MCF 10A (cell line): Measurements from ENCODE around the gene CACNA2D3. TPM values are rescaled to one million over a fixed set of nuclear protein-coding genes. Genes with fewer than 3 reads are reported as not detected.

Source experiments
- BruUV-seq: library from RNA; stranded (reverse); fragments of 400-500 nt; replicated peaks from 2 replicates; lab custom pipeline; 2021; lab: Mats Ljungman, UMichigan
- CTCF ChIA-PET: fragments of 300-600 bp; sonication (Branson Sonifier 250); formaldehyde crosslinking; extraction: SDS; loops from one replicate; lab custom pipeline; 2021; ENCODE audit warnings: antibody characterized with exemption, inconsistent platforms; lab: Yijun Ruan, JAX
- POLR2A ChIA-PET: fragments of 300-600, 350-650 bp; sonication (Branson Sonifier 250); formaldehyde crosslinking; extraction: SDS; loops from one replicate; lab custom pipeline; 2020; ENCODE audit warnings: antibody characterized with exemption, inconsistent platforms; lab: Yijun Ruan, JAX
- DNase-seq: peaks from one replicate; pipeline ENCODE4 v3.0.0-alpha.2; 2018; ENCODE audit not compliant: unreplicated experiment
- H3K27ac Mint-ChIP-seq: one replicate; pipeline ENCODE4 v1.8.0; 2022; ENCODE audit warnings: mild to moderate bottlenecking, low read depth, mixed read lengths; ENCODE audit not compliant: unreplicated experiment
- H3K27me3 Mint-ChIP-seq: one replicate; pipeline ENCODE4 v1.8.0; 2022; ENCODE audit warnings: mixed read lengths; ENCODE audit not compliant: insufficient read depth, unreplicated experiment
- H3K36me3 Mint-ChIP-seq: one replicate; pipeline ENCODE4 v1.8.0; 2022; ENCODE audit warnings: mild to moderate bottlenecking, moderate library complexity, mixed read lengths; ENCODE audit not compliant: insufficient read depth, unreplicated experiment
- H3K4me1 Mint-ChIP-seq: one replicate; pipeline ENCODE4 v1.8.0; 2022; ENCODE audit warnings: mixed read lengths; ENCODE audit not compliant: insufficient read depth, unreplicated experiment
- H3K4me3 Mint-ChIP-seq: one replicate; pipeline ENCODE4 v1.8.0; 2022; ENCODE audit warnings: mild to moderate bottlenecking, moderate library complexity, mixed read lengths; ENCODE audit not compliant: unreplicated experiment
- H3K9me3 Mint-ChIP-seq: one replicate; pipeline ENCODE4 v1.8.0; 2022; ENCODE audit warnings: mixed read lengths; ENCODE audit not compliant: unreplicated experiment
- CTCF ChIP-seq: fragments of 200-600 bp; IDR thresholded peaks from one replicate; pipeline ENCODE4 v1.8.0; 2022; ENCODE audit warnings: antibody characterized with exemption, mild to moderate bottlenecking; ENCODE audit not compliant: unreplicated experiment
- intact Hi-C: fragments of 100-400 bp; cut with micrococcal nuclease; formaldehyde crosslinking; loops from 2 replicates; pipeline ENCODE4 v1.14.1; 2022
- total RNA-seq: library from RNA; stranded (reverse); gene quantifications from 2 replicates; pipeline ENCODE4 v1.2.3, GENCODE V29; 2022

The CACNA2D3 gene
- total RNA-seq, 1 experiment from 2014 or later: 2.3 TPM

GRCh38 chr3:54543446-54543845 lies 421.1 kb downstream of the CACNA2D3 start:
- no TSS peak for BruUV-seq
- H3K9me3 Mint-ChIP-seq: no peaks in the 10 kb centered on the region
- H3K36me3 Mint-ChIP-seq: no peaks in the 10 kb centered on the region
- H3K27me3 Mint-ChIP-seq: no peaks in the 10 kb centered on the region
- POLR2A ChIA-PET: no interaction called here
- no peak for TF ChIP-seq CTCF
- CTCF ChIA-PET: interaction anchor here (0.9 kb wide), 1 partner anchor 605 kb away, joined by 3 read pairs; no protein-coding TSS in a partner anchor
- intact Hi-C loops: no loop called here
- H3K4me1 Mint-ChIP-seq: no peaks in the 10 kb centered on the region
- DNase-seq: no peak
- no peak overlapping the region for H3K27ac Mint-ChIP-seq
- H3K4me3 Mint-ChIP-seq: no peak overlapping the region

- no peak overlapping the region for H3K4me3 Mint-ChIP-seq
- no peaks in the 10 kb centered on the region for H3K36me3 Mint-ChIP-seq
- BruUV-seq: no TSS peak
- H3K27me3 Mint-ChIP-seq: no peaks in the 10 kb centered on the region
- no peak for DNase-seq
- H3K27ac Mint-ChIP-seq: no peak overlapping the region
- CTCF ChIA-PET: interaction anchor here (0.7 kb wide), 1 partner anchor 11 kb away, joined by 4 read pairs; no protein-coding TSS in a partner anchor
- no peaks in the 10 kb centered on the region for H3K4me1 Mint-ChIP-seq
- no peak for TF ChIP-seq CTCF
- POLR2A ChIA-PET: no interaction called here
- no peaks in the 10 kb centered on the region for H3K9me3 Mint-ChIP-seq
- intact Hi-C loops: no loop called here
Observed at GRCh38 chr3:54547051-54547450, 424.7 kb downstream of the CACNA2D3 start.

GRCh38 chr3:54547846-54548245 lies 425.5 kb downstream of the CACNA2D3 start:
- ChIA-PET POLR2A (no interaction called here), CTCF (interaction anchor here (0.6 kb wide), 1 partner anchor 548 kb away, joined by 3 read pairs; no protein-coding TSS in a partner anchor)
- intact Hi-C loops: no loop called here
- no peak overlapping the region for H3K27ac Mint-ChIP-seq
- DNase-seq: no peak
- H3K4me3 Mint-ChIP-seq: no peak overlapping the region
- H3K27me3 Mint-ChIP-seq: no peaks in the 10 kb centered on the region
- TF ChIP-seq CTCF: no peak
- H3K36me3 Mint-ChIP-seq: no peaks in the 10 kb centered on the region
- no peaks in the 10 kb centered on the region for H3K4me1 Mint-ChIP-seq
- BruUV-seq: no TSS peak
- H3K9me3 Mint-ChIP-seq: no peaks in the 10 kb centered on the region

- no TSS peak for BruUV-seq
- CTCF ChIA-PET: interaction anchor here (0.7 kb wide), 1 partner anchor 42 kb away, joined by 3 read pairs; no protein-coding TSS in a partner anchor
- POLR2A ChIA-PET: no interaction called here
- H3K4me3 Mint-ChIP-seq: no peak overlapping the region
- no peak for TF ChIP-seq CTCF
- H3K9me3 Mint-ChIP-seq: no peaks in the 10 kb centered on the region
- H3K4me1 Mint-ChIP-seq: no peaks in the 10 kb centered on the region
- H3K27ac Mint-ChIP-seq: no peak overlapping the region
- no peak for DNase-seq
- intact Hi-C loops: no loop called here
- no peaks in the 10 kb centered on the region for H3K36me3 Mint-ChIP-seq
- H3K27me3 Mint-ChIP-seq: no peaks in the 10 kb centered on the region
Observed at GRCh38 chr3:54549607-54550220, 427.4 kb downstream of the CACNA2D3 start.
